Pons (tissue), 1 donor: ENCODE results near the gene SEPTIN3.
A peak's percentile ranks its signal among the peaks of the same experiment; 100 is the strongest.

Experiments used
- DNase-seq: peaks from one replicate; pipeline ENCODE4 v3.0.0-alpha.2; 2016; ENCODE audit warnings: low spot score

Gene SEPTIN3, protein sequence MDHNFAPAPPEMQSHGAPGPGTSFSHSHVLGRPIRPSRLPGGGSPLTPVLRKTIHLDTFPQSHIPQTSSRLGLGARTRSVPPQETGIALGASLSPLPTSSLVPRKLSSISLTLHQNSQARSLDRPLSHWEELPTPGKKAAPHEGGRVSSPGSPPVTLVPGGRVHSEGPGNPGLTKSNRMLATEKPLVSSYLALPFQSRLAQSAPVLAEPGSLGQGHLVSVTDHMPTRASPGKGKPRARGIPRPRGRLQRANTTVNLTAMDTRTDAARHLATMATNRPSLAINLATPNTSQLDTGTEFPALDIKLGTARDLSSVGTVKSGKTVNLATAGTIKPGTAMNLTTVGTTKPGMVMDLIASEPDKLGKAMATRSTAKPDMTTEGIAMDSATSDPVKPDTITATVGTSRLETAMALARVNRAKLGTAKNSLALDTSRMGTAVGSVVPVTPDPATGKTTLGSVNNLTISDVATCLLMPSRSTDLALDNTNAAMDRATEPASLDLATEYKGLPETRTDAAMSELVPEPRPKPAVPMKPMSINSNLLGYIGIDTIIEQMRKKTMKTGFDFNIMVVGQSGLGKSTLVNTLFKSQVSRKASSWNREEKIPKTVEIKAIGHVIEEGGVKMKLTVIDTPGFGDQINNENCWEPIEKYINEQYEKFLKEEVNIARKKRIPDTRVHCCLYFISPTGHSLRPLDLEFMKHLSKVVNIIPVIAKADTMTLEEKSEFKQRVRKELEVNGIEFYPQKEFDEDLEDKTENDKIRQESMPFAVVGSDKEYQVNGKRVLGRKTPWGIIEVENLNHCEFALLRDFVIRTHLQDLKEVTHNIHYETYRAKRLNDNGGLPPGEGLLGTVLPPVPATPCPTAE

DNA sequence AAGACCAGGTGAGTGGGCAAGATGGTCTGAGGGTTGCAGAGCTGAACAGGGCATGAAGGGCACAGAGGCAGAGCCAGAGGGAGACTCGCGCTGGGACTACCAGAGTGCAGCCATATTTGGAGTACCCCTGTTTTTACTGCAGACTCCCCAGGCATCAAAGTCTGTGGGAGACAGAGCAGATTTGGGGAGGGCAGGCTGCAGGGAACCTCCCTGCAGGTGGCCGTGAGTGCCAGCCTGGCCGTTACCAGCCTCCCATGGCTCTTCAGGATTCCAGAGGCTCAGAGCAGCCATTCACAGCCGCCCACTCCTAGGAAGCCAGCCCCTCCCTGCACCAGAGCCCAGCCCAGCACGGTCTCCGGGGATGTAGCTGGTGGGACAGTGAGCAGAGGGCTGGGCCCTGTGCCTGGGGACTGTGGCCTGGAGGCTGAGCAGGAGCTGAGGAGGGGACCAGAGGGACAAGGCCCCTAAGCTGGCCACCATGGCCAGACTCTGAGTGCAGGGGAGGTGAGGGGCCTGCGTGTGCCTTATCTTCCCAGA, at the start of gene SEPTIN3:
Gene SEPTIN3, plus strand, starts transcription at position 334 of the 537 bp plus-strand sequence. CDS start 2,050 bp downstream, outside the sequence.
- no peak for DNase-seq

DNA sequence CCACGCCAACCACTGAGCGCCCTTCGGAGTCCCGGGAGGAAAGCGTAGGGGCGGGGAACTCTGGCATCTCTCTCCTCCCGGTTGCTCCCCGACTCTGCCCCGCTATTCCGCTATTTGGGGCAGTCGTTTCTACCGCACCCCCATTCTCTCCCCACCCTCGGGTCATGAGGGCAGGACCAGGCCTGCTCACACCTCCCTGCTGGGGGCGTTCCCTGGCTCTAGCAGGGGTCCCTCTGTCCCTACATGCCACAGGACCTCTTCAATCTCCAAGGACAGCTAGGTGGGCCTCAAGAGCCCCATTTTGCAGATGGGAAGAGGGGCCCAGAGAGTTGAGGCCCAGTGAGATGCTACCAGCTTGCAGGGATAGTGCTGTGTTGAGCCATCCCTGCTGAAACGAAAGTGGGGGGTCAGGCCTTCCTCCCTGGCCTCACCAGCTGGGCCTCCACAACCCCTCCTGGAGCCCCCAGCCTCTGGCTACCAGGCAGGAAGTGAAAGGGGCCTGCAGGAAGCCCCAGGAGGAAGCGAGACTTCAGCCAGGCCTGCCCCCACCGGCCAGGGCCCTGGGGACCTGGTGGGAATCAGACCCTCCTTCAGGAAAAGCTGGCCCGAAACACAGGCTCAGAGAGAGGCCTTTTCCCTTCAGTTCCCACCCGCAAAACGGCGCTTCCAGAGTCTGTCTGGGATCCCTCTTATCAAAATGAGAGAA, 48.8 kb upstream of the SEPTIN3 start:
- no peak for DNase-seq

DNA sequence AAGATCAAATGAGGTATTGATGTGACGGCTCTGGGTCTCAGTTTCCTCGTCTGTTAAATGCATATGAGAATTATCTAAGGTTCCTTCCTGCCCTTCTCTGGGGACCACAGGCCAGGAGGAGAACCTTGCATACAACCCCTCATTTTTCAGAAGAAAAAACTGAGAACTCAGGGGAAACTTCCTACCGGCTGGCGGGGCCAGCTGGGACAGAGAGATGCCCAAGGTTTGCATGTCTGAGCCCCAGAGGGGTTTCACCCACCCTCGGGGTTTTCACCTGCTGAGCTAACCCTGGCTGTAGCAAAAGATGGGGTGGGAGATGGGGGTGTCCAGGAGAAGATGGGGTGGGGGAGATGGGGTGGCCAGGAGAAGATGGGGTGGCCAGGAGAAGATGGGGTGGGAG, 46.9 kb upstream of the SEPTIN3 start:
- DNase-seq: no peak

DNA sequence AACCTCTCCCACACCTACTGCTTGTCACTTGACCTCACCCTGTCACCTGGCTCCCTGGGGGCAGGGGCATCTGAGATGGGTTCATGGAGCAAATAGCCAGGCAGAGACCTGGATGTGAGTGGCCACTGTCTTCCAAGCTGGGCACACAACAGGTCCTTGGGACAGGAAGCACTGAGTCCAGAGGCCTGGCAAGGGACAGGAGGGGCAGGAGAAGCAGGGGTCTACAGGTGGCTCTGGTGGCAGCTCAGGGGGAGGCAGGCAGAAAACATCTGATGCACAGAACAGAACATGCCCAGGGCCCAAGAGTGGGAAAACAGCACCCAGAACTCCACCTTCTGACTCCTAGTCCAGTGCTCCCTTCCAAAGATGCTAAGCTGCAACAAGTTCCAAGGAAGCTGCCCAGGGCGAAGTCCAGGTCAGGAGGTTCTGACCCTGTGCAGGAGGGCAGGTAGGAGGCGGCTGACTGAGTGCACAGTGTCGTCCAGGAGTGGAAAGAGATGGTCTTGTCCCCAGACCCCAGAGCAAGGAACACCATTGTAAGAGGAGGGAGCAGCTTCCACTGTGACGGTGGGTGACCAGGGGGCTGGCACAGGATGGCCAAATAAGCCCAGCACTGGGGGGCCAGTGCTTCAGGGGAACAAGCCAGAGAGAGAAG, 46.2 kb upstream of the SEPTIN3 start:
- no peak for DNase-seq

DNA sequence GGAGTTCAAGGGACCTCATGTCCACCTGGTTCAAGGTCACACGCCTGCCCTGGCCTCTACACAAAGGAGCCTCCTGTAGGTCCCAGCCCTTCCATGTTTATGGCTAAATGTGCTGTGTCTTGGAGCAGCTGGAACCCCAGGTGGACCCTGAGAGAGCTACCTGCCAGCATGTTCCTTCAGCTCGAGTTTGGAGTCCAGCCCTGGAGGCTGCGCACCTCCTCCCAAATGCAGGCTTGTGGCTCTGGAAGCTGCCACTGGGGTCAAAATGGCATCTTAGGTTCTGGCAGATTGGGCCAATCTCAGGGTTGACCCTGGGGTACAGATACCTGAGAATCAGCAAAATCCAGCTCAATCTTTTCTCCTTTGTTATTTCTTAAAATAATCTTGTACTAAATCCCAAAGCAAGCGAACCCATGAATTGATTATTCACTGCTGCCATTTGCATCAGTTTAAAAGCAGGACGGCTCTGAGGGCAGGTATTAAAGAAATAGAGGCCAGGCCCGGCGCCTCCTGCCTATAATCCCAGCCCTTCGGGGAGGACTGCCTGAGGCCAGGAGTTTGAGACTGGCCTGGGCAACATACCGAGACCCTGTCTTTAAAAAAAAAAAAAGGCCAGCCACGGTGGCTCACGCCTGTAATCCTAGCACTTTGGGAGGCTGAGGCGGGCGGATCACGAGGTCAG, 45.5 kb upstream of the SEPTIN3 start:
- no peak for DNase-seq

DNA sequence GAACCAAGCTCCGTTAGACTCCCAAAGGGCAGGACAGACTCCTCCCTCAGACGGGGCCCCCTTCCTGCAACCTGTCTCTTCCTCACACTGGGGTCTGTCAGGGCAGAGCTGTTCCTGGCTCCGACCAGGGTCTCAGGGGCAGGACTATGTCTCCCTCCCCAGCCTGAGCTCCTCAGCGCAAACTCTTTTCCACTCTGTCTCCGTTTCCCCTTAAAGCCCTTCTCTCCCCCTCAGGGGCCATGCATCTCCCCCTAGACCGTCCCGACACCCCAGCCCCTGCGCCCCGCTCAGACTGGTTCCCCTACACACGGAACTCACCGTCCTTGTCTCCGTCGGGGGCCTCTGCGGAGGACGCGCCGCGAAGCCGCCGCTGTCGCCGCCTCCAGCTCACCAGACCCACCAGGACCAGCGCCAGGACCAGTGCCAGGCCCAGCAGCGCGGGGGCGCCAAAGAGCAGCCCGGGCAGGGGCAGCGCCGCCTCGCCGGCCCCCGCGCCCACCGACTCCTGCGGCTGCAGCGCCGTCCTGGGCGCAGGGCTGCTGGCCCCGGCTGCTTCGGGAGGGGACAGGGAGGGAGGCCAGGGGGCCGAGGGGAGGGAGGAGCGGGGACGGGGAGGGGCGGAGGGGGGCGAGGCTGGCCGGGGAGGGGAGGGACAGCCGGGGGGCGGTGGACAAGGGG, 43.3 kb upstream of the SEPTIN3 start:
- no peak for DNase-seq

DNA sequence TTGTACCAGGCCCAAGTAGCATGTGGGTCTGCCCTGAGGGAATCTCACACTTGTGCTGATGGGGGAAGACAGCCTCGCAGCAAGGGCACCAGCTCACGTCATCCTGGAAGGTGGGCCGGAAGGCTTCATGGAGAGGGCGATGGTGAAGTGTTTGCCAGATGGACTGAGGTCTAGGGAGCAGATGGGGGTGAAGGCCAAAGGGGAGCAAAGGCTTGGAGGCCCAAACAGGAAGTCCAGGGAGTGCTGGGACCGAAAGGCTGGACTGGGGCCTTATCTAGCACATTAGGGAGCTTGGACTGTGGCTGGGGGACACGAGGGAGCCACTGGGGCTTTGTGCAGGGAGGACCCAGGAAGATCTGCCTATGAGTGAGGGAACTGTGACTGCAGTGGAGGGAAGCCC, 41.4 kb upstream of the SEPTIN3 start:
- no peak for DNase-seq

DNA sequence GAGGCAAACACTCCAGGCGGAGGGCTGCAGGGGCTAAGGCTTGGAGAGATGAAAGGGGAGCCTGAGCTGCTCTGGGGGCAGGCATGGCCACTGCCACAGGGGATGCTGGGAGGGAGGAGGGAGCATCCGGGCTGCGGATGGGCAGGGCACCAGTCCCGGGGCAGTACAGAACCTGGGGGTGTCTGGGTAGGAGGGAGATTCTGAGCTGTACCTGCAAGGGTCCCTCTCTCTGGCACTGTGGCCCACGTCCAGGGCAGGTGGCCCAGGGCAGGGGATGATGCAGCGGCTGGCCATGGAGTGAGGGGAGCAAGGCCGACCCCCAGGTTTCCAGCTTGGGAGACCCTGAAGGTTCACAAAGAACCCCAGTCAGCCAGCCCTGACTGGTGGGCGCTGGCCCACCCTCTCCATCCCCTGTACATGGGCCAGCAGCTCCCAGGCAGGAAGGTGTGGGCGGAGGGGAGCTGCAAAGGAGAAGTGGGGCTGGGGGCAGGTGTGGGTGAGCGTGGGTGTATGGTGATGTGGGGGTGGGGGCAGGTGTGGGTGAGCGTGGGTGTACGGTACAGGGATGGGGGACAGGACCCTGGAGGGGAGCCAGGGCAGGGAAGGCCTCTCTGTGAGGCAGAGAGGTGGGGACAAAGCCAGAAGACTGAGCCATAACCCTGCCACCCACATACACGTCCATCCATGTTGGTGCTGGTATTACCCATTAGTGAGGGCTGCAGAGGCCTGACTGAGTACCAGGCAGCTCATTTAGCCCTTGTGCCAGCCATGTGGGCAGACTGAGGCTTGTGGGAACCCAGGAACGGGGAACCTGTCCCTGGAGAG, 40.4 kb upstream of the SEPTIN3 start:
- no peak for DNase-seq

DNA sequence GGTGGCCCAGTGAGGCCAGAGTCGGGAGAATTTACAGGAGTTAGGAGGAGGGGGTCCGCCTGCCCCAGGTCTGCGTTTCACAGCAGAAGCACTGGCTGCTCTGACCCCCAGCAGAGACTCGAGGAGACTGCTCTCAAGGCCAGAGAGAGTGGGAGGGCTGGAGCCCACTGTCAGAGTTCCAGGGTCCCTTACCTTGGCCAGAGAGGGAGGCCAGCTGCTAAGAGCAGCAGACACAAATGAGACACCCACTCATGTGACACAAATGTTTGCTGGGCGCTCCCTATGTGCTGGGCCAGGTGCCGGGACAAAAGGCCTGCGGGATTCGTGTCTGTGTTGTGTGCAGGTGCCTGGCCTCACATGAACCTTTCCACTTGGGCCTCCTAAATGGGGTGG, 39.8 kb upstream of the SEPTIN3 start:
- no peak for DNase-seq

DNA sequence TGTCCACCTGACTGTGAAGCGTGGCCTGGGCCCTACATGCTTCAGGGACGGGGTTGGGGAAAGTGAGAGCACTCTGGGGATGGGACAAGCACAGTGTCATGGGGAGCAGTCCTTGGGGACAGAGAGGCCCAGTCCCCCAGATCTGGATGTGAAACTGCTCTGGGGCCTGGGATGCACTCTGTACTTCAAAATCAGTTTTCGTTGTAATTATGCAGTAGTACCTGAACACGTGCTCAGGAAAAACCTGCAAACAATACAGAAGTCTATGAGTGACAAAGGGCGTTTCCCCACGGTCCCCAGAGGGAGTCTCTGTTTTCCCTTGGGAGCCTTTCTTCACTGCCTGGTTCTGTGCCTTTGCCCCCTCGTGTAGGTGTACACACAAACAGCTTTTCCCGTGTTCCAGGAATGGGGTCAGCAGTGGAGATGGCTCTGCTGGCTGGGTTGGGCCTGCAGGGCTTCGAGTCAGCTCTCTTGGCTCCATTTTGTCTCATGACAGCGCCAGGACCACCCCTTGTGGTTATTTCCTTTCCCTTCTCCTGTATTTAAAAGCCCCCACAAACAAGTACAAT, 37.5 kb upstream of the SEPTIN3 start:
- no peak for DNase-seq

DNA sequence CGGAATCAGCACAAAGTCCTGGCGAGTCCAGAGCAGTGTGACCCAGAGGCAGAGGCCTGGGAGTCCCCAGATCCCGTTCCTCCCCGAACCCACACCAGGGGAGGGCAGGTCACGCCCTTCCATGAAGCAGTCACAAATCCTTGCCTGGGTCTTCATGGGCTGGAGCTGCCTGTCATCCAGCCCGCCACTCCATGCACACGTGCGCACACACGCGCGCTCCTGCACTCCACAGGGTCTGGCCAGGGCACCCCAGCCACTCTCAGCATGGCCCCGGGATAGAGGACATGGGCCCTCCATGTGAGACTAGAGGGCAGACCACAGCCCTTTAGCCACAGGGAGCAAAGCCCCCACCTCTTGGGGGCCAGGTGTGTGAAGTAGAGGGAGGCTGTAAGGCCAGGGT, 36.9 kb upstream of the SEPTIN3 start:
- DNase-seq: no peak

DNA sequence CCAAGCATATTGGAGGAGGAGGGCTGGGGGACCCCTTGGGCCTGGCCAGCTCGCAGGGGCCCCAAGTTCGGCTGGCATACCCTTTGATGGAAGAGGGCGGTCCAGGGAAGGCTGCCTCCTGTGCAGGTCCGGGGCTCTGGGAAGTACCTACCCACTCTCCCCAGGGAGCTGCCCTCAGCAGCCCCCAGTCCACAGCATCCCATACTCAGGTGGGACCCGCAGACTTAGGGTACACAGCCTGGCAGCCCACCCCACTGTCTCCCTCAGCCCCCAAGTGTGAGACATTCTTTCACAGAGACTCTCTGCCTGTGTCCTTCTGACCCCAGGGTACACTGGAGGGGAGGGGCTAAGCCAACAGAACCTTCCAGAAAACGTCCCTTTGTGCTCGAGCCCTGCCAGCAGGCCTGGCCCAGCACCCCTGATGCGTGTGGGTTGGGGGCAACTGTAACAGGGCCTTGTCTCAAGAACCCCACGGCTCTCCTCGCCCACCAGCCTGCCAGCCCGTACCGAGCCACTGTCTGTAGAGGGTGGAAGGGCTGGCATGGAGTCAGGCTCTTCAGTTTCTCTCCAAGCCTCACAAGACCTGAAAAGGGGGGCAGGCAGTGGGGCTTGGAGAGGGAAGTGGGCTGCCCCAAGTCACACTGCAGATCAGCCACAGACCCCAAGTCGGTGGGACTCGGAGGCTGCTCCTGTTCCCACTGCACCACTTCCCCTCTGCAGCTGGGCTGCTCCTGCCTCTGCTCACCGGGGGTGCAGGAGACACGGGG, 35.6 kb upstream of the SEPTIN3 start:
- no peak for DNase-seq

DNA sequence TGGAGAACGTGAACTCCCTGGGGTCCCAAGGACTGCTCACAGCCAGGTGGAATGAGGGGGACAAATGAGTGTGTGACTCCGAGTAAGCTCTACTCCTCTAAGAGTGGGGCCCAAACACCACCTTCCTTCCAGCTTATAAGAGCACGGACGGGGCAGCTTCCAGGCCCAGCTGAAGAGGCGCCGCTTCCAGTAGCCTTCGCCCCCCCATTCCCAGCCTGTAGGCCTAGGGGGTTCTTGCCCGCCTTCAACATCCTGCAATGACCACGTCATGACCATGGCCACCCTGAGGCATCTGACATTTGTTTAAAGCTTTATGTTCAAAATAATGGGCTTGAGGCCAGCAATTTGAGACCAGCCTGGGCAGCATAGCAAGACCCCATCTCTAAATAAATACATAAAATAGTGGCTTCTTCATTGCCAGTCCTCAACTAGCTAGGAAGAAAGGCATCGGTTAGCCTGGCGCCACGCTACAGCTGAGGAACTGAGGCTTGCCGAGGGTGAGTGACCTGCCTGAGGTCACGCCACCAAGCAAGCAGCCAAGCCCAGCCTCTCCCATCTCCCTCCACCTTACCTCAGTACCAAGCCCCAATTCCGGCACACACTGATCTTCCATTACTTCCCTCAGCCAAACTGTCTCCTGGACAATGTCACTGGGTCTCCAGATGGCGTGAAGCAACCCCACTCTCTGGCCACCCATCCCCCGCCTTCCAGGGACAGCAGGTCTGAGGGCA, 34.8 kb upstream of the SEPTIN3 start:
- no peak for DNase-seq

DNA sequence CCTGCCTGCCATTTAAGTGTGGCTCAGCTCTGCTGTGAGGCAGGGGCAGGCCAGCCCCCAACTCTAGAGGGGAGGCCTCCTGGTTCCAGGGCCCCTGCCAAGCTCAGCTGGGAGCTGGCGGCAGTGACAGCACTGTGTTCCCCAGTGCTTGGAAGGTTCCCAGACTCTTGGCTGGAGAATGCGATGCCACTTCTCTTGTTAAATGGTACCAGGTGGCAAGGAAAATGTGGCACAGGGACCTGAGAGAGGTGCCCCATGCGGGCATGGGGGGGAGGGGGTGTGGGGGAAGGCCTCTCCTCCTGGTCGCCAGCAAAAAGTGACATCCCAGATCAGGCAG, 34.3 kb upstream of the SEPTIN3 start:
- peak; percentile 31 for DNase-seq

DNA sequence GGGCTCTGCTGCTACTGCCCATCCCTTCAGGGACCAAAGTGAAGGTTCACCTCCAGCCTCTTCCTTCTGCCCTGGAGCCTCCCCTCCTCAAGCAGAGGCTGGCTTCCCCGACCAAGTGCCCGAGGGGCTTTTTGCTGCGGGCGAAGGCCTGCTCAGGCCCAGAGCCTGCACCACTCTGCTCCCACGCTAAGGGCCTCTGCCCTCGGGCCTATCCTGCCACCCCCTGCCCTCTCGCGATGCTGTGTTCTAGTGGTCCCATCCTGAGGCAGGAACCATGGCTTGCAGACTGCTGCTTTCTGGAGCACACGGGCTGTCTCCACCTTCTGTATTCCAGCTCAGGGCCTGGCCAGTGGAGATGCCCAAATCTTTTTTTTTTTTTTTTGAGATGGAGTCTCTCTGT, 33.7 kb upstream of the SEPTIN3 start:
- no peak for DNase-seq

DNA sequence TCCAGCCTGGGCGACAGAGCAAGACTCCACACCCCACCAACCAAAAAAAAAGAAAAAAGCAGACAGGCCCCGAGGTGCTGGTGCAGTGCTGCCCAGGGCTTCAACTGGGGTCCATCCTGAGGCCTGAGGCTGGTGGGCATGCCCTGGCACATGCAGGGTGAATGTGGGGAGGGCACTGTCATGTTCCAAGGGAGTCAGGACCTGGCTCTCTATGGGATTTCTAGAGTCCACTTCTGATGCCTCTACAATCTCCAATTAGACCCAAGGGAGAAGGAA, 32.4 kb upstream of the SEPTIN3 start:
- DNase-seq: no peak

DNA sequence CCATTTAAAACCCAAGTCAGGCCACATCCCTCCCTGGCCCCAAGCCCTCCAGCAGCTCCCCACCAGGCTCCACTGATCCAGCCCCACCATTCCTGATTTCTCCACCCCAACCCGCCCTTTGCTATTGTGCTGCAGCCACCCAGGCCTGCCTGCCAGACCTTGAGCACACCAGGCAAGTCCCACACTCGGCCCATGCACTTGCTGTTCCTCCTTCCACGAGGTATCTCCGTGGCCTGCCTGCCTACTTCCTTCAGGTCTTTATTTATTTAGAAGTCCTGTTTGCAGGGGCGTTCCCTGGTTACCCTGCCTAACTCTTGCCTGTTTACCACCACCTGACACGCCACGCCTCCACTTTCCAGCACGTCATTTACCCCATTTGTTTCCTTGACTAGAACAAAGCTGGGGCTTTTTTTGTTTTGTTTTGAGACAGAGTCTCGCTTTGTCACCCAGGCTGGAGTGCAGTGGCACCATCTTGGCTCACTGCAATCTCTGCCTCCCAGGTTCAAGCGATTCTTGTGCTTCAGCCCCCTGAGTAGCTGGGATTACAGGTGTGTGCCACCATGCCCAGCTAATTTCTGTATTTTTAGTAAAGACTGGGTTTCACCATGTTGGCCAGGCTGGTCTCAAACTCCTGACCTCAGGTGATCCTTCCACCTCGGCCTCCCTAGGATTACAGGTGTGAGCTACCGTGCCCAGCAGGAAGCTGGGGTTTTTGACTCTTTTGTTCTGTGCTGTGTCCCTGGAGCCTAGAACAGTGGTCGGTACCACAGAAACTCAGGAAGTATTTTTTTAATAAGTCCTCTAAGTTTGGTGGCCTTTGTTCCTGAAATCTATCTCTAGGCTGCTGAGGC, 29.0 kb upstream of the SEPTIN3 start:
- peak; percentile 86 for DNase-seq
